GM03348 (cell line): Measurements from ENCODE around the gene GABRB3.
"Not testable (repeated sequence)": the region's sequence is repeated elsewhere in the genome, so short reads cannot be mapped to it uniquely, and the experiment has no call there.

ENCODE experiments used
- DNase-seq: peaks from one replicate; pipeline ENCODE4 v3.0.0; 2012; ENCODE audit warnings: low spot score

The GABRB3 gene

DNA sequence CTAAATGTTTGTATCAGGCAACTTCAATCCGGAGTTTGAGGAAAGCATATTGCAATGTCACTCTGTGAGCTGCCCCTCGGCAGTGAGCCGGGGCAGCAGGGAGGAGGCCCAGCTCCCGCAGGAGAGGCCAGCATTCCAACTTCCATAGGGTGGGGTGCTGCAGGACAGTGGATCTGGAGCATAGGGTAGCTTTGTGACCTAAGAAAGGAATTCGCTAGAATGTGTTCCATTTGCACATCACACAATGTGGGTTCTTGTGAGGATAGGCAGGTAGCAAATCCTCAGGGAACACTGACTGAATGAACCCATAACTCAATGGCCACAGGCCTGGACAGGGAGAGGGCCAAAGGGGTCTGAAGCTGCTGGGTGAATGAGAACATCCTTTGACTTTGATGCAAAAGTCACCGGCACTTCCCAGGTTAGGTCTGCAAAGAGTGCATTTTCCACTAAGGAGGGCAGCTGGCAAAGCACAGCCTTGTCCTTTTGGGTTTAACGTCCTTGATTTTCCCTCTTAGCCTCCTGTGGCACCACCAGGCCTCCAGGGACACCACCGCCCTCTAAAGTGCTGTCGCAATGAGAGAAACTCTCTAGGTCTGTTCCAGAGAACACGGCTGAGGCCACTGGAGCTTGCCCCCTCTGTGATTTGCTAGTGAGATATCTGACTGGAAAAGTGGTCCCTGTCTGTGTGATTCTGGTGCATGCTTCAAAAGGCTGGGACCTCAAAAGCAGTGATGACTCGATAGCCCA, 36.2 kb downstream of the GABRB3 start:
- DNase-seq = no peak

GRCh38 chr15:26731965-26732364, 40.9 kb downstream of the GABRB3 start:
- no peak for DNase-seq

DNA sequence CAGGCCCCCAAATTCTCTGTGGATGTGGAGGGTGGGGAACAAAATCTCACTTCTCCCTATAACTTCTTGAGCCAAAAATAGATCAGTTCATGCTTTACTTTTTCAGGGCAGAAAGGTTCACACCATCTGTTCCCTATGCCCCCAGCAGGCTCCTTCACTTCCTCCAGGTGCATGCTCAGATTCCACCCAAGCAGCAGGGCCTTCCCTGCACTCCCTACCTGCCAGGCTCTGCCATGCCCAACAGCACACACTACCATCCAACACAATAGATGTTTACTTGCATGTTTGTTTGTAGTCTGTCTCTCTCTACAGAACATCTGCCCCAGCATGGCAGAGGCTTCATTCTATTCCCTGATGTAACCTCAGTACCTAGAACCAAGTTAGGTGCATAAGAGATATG, 43.3 kb downstream of the GABRB3 start:
- no peak for DNase-seq

DNA sequence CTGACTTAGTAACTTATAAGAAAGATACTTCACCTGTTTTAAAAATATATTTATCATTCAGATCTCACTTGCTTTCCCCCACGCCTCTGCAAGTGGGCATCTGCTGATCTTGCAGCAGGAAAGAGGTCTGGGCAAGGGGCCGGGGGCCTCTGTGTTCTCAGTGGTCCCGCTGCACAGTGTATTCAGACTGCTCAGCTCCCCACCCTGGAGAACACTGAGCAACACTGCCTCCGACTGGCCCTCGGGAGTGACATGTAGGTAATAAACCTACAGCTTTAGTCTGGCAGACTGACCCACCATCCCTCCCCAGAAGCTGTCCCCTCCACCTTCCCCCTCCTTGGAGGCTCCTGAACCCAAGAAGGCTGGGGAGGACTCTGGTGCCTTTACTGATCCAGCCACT, 43.8 kb downstream of the GABRB3 start:
- DNase-seq = no peak

GRCh38 chr15:26724381-26725150, 48.3 kb downstream of the GABRB3 start:
- no peak for DNase-seq

DNA sequence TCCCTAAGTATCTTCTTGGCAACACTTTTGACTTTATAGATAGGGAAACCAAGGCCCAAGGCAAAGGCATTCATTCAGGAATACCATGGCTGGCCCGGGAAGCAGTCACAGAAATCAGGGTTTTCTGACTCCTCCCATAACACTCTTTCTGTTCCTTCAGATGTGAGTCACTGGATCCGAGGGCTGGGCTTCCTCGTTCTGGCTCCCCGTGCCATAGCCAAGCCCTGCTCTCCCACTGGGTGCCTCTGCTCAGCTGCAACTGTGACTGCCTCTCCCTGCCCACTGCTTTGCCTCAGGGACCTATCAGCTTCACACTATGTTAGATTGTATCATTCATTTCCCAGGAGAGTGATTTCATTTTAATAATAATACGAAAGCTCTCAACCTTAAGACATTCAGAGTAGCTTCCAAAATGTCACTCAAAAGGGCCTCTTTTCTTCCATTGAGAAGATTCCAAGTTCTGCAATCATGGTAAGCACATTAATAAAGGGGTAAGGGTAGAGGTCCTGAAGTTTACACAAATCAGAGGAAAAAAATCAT, 50.2 kb downstream of the GABRB3 start:
- no peak for DNase-seq

DNA sequence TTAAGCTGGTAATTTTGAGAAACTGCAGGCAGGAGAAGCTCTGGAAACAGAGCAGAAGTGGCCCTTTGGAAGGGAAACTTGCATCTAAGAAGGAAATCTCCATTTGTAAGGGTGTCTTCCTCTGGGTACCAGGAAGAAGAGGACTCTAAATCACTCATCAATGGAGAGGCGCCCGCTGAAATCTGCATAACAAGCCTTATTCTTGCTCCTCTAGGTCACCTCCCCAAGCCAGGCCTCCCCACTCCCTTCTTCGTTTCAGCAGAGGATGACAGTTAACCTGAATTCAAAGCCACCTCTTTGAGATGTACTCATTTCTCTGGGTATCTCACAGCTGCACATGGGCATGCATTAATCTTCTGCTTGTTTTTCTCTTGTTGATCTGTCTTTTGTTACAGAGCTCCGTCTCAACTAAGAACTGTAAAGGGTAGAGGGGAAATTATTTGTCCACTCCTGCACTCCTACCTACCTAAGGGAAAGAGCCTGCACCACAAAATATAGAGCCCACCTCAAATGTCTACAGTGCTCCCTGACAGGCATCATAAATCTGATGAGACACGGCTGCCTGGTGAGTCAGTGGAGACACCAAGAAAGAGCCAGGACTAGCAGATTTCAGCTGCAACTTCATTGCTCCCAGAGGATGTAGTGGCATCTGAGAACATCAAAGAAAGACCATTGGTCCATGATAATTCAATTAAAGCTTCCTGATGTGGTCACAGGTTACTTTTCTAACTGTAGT, 51.5 kb downstream of the GABRB3 start:
- DNase-seq = no peak

- no peak for DNase-seq
These were observed 52.3 kb downstream of the GABRB3 start for GRCh38 chr15:26720546-26720945.

- DNase-seq = not testable (repeated sequence)
These were observed 53.0 kb downstream of the GABRB3 start for GRCh38 chr15:26719866-26720265.

- no peak for DNase-seq
These were observed 56.8 kb downstream of the GABRB3 start for GRCh38 chr15:26716069-26716468.

DNA sequence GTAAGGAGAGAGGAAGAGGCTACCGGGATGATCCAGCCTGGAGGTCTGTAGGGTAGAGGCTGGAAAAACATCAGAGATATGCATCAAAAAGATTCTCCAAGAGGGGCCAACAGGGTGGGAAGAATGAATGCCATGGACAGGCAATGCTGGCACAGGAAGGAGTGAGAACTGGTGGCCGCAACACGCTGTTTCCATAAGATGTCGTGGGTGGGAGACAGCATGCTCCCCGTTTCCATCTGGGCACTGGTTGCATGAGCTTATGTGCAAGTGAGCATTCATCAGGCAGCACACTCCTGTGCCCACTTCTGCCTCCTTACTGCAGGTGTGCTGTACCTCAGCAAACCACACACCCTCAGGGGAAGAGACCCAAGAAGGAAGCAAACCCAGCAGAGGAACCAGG, 59.4 kb downstream of the GABRB3 start:
- DNase-seq = no peak

- no peak for DNase-seq
These were observed 60.5 kb downstream of the GABRB3 start for GRCh38 chr15:26712335-26712734.

DNA sequence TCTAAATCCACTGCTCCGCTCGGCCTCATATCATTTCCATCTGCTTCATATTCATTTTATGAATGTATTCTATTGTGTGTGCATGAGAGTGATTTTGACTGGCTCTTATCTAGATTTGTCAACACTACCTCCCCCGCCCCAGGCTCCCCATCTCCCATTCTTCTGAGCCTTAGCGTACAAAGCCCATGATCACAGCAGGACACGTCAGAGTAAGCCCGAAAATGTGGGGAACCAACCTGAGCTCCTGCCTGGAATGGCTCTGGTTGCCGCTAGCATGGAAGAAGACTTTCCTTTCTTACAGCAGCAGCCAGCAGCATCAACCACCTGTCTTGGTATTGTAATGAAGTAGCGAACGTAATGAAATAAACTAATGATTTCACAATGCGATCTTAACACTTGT, 61.4 kb downstream of the GABRB3 start:
- DNase-seq = no peak

GRCh38 chr15:26702381-26702780, 70.5 kb downstream of the GABRB3 start:
- DNase-seq = no peak

GRCh38 chr15:26698555-26698954, 74.3 kb downstream of the GABRB3 start:
- DNase-seq = no peak

GRCh38 chr15:26697913-26698312, 75.0 kb downstream of the GABRB3 start:
- DNase-seq = no peak

GRCh38 chr15:26691249-26691648, 81.6 kb downstream of the GABRB3 start:
- DNase-seq = no peak

DNA sequence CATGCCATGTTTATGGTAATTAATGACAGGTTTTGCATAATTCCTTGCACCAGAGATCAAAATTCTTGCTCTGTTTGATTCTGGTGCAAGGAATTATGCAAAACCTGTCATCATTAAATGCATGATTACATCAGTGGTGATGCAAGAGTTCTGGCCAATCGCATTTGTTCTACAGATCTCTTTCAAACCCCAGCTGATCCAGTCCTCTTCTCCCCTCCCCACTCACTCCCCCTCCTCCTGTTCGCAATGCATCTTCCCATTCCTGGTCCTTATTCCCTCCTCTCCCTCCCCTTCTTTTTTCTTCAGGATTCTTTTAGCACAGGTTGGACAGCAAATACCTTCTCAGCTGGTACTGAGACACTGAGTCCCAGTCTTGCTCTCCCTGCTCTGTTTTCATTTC, 82.1 kb downstream of the GABRB3 start:
- no peak for DNase-seq

- DNase-seq = no peak
These were observed 83.4 kb downstream of the GABRB3 start for GRCh38 chr15:26689462-26689861.

DNA sequence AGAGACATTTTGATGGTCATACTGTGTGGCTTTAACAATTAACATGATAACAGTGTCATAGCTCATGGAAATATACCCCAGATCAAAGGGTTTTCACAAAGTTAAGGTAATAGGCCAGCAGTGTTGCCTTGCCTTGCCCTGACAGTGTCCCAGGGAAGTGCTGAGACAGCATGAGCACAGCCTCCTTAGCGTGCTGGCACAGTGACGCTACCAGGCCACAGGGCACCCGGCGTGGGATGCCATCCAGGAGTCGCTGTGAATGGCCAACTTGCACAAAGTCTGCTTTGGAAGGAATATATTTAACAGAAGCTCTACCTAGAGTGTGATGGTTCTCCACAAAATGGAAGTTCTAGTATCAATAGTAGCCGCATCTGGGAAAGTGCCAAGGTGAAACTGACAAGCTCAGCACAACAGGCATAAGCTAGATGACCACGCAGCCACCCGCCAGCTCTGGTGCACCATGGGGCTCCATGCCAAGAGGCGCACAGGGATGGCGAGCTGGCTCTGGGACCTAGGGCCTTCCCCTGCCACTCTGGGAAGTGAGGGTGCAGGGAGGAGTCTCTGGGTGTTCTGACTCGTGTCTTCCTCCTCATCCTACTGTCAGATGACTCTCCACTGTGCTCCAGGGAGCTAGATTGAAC, 86.2 kb downstream of the GABRB3 start:
- no peak for DNase-seq

DNA sequence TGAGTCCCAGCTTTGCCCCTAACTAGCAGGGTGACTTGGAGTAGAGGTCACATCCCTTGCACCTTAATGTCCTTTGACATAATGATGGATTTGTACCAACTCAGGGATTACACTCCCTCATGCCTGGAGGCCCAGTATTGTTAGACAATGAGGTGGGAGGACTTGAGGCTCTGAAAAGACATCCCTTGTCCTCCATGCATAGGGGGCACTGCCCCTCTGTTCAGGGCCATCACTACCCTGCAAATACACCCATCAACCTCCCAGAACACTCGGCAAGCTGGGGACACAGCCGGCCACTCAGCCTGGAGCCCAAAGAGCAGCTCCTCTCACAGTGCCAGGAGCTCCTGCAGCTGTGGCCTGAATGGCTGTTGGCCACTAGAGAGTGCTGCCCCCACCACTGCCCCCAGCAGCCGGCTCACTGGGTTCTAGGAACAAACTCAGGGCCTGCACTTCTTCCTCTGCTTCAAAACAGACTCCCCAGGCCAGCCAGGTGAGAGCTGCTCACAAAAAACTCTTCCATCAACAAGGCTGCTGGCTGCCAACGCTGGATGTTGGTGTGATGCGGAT, 90.2 kb downstream of the GABRB3 start:
- no peak for DNase-seq

DNA sequence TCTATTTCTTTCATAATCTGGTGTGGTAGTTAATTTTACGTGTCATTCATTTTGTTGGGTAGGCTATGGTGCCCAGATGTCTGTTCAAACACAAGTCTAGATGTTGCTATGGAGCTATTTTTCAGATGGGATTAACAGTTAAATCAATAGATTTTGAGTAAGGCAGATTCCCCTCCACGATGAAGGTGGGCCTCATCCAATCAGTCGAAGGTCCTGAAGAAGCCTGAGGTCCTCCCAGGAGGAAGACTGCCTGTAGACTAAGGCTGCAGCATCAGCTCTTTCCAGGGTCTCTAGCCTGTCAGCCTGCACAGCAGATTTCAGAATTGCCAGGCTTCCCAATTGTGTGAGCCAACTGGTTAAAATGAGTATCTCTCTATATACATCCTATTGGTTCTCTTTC, 92.9 kb downstream of the GABRB3 start:
- DNase-seq = no peak
